Peyer's patch (tissue), 4 donors: ENCODE results near the gene IKBIP.

ENCODE experiments used
- CTCF ChIP-seq, 6 experiments: fragments of 450-650 bp in 4 of 6; fragments of 200-600 bp in 2 of 6; sonication (generic) in 1 of 6; IDR thresholded peaks; one replicate each; pipeline ENCODE4 v1.5.1; 2017 to 2019; ENCODE audit warnings: antibody characterized with exemption in 6 of 6, mild to moderate bottlenecking in 3 of 6, moderate library complexity in 1 of 6
- POLR2A ChIP-seq, 2 donors: fragments of 450-650 bp; IDR thresholded peaks; one replicate each; pipeline ENCODE4 v1.5.1; 2017; ENCODE audit warnings: antibody characterized with exemption in 2 of 2, mild to moderate bottlenecking in 2 of 2, moderate library complexity in 2 of 2

- TF ChIP-seq POLR2A (IDR thresholded peaks at IDR 0.05) (no peak), CTCF (IDR thresholded peaks at IDR 0.05) (no peak)
Measured at GRCh38 chr12:98601924-98602323, 42.7 kb downstream of the IKBIP start.
